Measurements from ENCODE around the gene CPB1. TPM values are rescaled to one million over a fixed set of nuclear protein-coding genes. Genes with fewer than 3 reads are reported as not detected.

Gene CPB1
- total RNA-seq, 2 experiments from 2014 or later = not detected

- no peak overlapping the region for H3K27ac Mint-ChIP-seq
- DNase-seq (no peak), ATAC-seq (no peak)
- H3K27me3 Mint-ChIP-seq = peaks cover 5% of the 10 kb centered on the region
- intact Hi-C loops (cut with micrococcal nuclease) = no loop called here
- no peak for TF ChIP-seq CTCF (IDR thresholded peaks at IDR 0.05)
- ChIA-PET POLR2A (no interaction called here), CTCF (no interaction called here)
- no peak overlapping the region for H3K4me3 Mint-ChIP-seq
- H3K36me3 Mint-ChIP-seq (ENCODE audit: low read depth) = no peaks in the 10 kb centered on the region
- no peaks in the 10 kb centered on the region for H3K4me1 Mint-ChIP-seq (ENCODE audit: low read depth)
- H3K9me3 Mint-ChIP-seq = no peaks in the 10 kb centered on the region
Observed at GRCh38 chr3:148856384-148856783, 28.8 kb downstream of the CPB1 start.

GRCh38 chr3:148857316-148857715 is 29.7 kb downstream of the CPB1 start:
- ChIA-PET CTCF (no interaction called here), POLR2A (no interaction called here)
- Mint-ChIP-seq H3K27me3 (peaks cover 8% of the 10 kb centered on the region), H3K4me3 (no peak overlapping the region), H3K9me3 (no peaks in the 10 kb centered on the region), H3K27ac (no peak overlapping the region), H3K4me1 (ENCODE audit: low read depth) (no peaks in the 10 kb centered on the region), H3K36me3 (ENCODE audit: low read depth) (no peaks in the 10 kb centered on the region)
- no peak for DNase-seq
- intact Hi-C loops (cut with micrococcal nuclease) = no loop called here
- no peak for ATAC-seq
- TF ChIP-seq CTCF (IDR thresholded peaks at IDR 0.05) = no peak

GRCh38 chr3:148861277-148861869 is 33.8 kb downstream of the CPB1 start:
- no peaks in the 10 kb centered on the region for H3K36me3 Mint-ChIP-seq (ENCODE audit: low read depth)
- H3K27ac Mint-ChIP-seq = no peak overlapping the region
- no peak for DNase-seq

GRCh38 chr3:148863297-148863696 is 35.7 kb downstream of the CPB1 start:
- TF ChIP-seq CTCF (IDR thresholded peaks at IDR 0.05) = no peak

More at GRCh38 chr3:148861277-148861869, 33.8 kb downstream of the CPB1 start:
- ChIA-PET CTCF (interaction anchor here (0.6 to 7.7 kb wide), 14 partner anchors 8 to 465 kb away, joined by 3 to 81 read pairs (median 5); no protein-coding TSS in a partner anchor), POLR2A (no interaction called here)
- intact Hi-C loops (cut with micrococcal nuclease) = loop anchor here (1.0 kb wide), 1 partner anchor 86 kb away; no protein-coding TSS in a partner anchor
- Mint-ChIP-seq H3K9me3 (no peaks in the 10 kb centered on the region), H3K27me3 (peaks cover 12% of the 10 kb centered on the region), H3K4me1 (ENCODE audit: low read depth) (no peaks in the 10 kb centered on the region), H3K4me3 (no peak overlapping the region)
- peak; percentile 55 for ATAC-seq
- peak; percentile 83 for TF ChIP-seq CTCF (IDR thresholded peaks at IDR 0.05)

GRCh38 chr3:148863814-148864213 is 36.2 kb downstream of the CPB1 start:
- no peaks in the 10 kb centered on the region for H3K36me3 Mint-ChIP-seq (ENCODE audit: low read depth)
- DNase-seq (no peak), ATAC-seq (no peak)
- no peak overlapping the region for H3K4me3 Mint-ChIP-seq
- no peak for TF ChIP-seq CTCF (IDR thresholded peaks at IDR 0.05)
- intact Hi-C loops (cut with micrococcal nuclease) = no loop called here
- H3K27me3 Mint-ChIP-seq = peaks cover 18% of the 10 kb centered on the region
- ChIA-PET POLR2A (no interaction called here), CTCF (interaction anchor here (1.5 to 7.7 kb wide), 4 partner anchors 19 to 89 kb away, joined by 3 to 81 read pairs (median 18); no protein-coding TSS in a partner anchor)
- H3K27ac Mint-ChIP-seq = no peak overlapping the region
- no peaks in the 10 kb centered on the region for H3K9me3 Mint-ChIP-seq
- H3K4me1 Mint-ChIP-seq (ENCODE audit: low read depth) = no peaks in the 10 kb centered on the region

More at GRCh38 chr3:148863297-148863696, 35.7 kb downstream of the CPB1 start:
- ChIA-PET CTCF (interaction anchor here (1.3 to 7.7 kb wide), 6 partner anchors 10 to 90 kb away, joined by 3 to 81 read pairs (median 12); no protein-coding TSS in a partner anchor), POLR2A (no interaction called here)
- ATAC-seq (no peak), DNase-seq (no peak)
- Mint-ChIP-seq H3K9me3 (no peaks in the 10 kb centered on the region), H3K4me1 (ENCODE audit: low read depth) (no peaks in the 10 kb centered on the region), H3K27me3 (peaks cover 18% of the 10 kb centered on the region), H3K27ac (no peak overlapping the region), H3K4me3 (no peak overlapping the region), H3K36me3 (ENCODE audit: low read depth) (no peaks in the 10 kb centered on the region)
- intact Hi-C loops (cut with micrococcal nuclease) = no loop called here
